Caco-2 (cell line): Measurements from ENCODE around the gene SPDYE16. TPM values are rescaled to one million over a fixed set of nuclear protein-coding genes. Genes with fewer than 3 reads are reported as not detected.
"Not testable (repeated sequence)": the region's sequence is repeated elsewhere in the genome, so short reads cannot be mapped to it uniquely, and the experiment has no call there.

ENCODE experiments used
- BruUV-seq: library from RNA; stranded (reverse); fragments of 400-500 nt; replicated peaks from 2 replicates; lab custom pipeline; 2021; lab: Mats Ljungman, UMichigan
- CTCF ChIA-PET: fragments of 300-600 bp; sonication (Branson Sonifier 250); formaldehyde crosslinking; loops from one replicate; lab custom pipeline; 2022; ENCODE audit warnings: antibody characterized with exemption; lab: Charles Lee
- POLR2A ChIA-PET: fragments of 300-600 bp; sonication (Branson Sonifier 250); formaldehyde crosslinking; loops from one replicate; lab custom pipeline; 2022; ENCODE audit warnings: antibody characterized with exemption; lab: Charles Lee
- DNase-seq, 2 experiments: peaks; one replicate each; pipeline versions ENCODE4 v3.0.0 to v3.0.0-alpha.2; 2020 to 2022
- H3K27me3 ChIP-seq: replicated peaks from 2 replicates; pipeline ENCODE4 v1.6.0; 2011; ENCODE audit warnings: low read length; ENCODE audit not compliant: control insufficient read depth, insufficient read depth
- H3K36me3 ChIP-seq: 2 replicates; pipeline ENCODE4 v1.5.1; 2011; ENCODE audit warnings: low read length; ENCODE audit not compliant: control insufficient read depth, insufficient read depth
- H3K4me1 ChIP-seq: fragments of 250-450 bp; sonication (Bioruptor Pico); 2 replicates; pipeline ENCODE4 v1.5.1; 2020; ENCODE audit warnings: mild to moderate bottlenecking
- H3K4me3 ChIP-seq: 2 replicates; pipeline ENCODE4 v1.5.1; 2011; ENCODE audit warnings: low read depth, mild to moderate bottlenecking, control low read depth, low read length
- H3K9me3 ChIP-seq: fragments of 250-450 bp; sonication (Bioruptor Pico); 2 replicates; pipeline ENCODE4 v1.5.1; 2020; ENCODE audit warnings: mild to moderate bottlenecking, moderate library complexity
- H3K27ac Mint-ChIP-seq: one replicate; pipeline ENCODE4 v1.8.0; 2022; ENCODE audit warnings: mixed read lengths; ENCODE audit not compliant: unreplicated experiment
- H3K27me3 Mint-ChIP-seq: one replicate; pipeline ENCODE4 v1.8.0; 2022; ENCODE audit warnings: mixed read lengths; ENCODE audit not compliant: insufficient read depth, unreplicated experiment
- H3K36me3 Mint-ChIP-seq: one replicate; pipeline ENCODE4 v1.8.0; 2022; ENCODE audit warnings: mild to moderate bottlenecking, mixed read lengths; ENCODE audit not compliant: insufficient read depth, unreplicated experiment
- H3K4me1 Mint-ChIP-seq: one replicate; pipeline ENCODE4 v1.8.0; 2022; ENCODE audit warnings: low read depth, mixed read lengths; ENCODE audit not compliant: unreplicated experiment
- H3K4me3 Mint-ChIP-seq: one replicate; pipeline ENCODE4 v1.8.0; 2022; ENCODE audit warnings: mild to moderate bottlenecking, moderate library complexity, mixed read lengths; ENCODE audit not compliant: unreplicated experiment
- H3K9me3 Mint-ChIP-seq: one replicate; pipeline ENCODE4 v1.8.0; 2022; ENCODE audit warnings: mixed read lengths; ENCODE audit not compliant: unreplicated experiment
- intact Hi-C: fragments of 100-400 bp; cut with micrococcal nuclease; formaldehyde crosslinking; loops from one replicate; pipeline ENCODE4 v1.10.0; 2022; ENCODE audit not compliant: unreplicated experiment
- total RNA-seq: library from RNA; stranded (reverse); gene quantifications from 2 replicates; pipeline ENCODE4 v1.2.3, GENCODE V29; 2022
- TF ChIP-seq, protein P1 (sequence below), 2 experiments: fragments of 200-600 bp in 1 of 2; IDR thresholded peaks; 1 replicate in 1 of 2; 2 replicates in 1 of 2; pipeline versions ENCODE4 v1.5.1 to v1.8.0; 2011 to 2022; ENCODE audit warnings: antibody characterized with exemption in 1 of 2, control low read depth in 1 of 2, inconsistent platforms in 1 of 2, low read depth in 1 of 2, low read length in 1 of 2, mild to moderate bottlenecking in 1 of 2, moderate library complexity in 1 of 2; ENCODE audit not compliant: insufficient read depth in 1 of 2, severe bottlenecking in 1 of 2, unreplicated experiment in 1 of 2

Gene SPDYE16
- total RNA-seq, 1 experiment from 2014 or later, result 0.34 TPM

DNA sequence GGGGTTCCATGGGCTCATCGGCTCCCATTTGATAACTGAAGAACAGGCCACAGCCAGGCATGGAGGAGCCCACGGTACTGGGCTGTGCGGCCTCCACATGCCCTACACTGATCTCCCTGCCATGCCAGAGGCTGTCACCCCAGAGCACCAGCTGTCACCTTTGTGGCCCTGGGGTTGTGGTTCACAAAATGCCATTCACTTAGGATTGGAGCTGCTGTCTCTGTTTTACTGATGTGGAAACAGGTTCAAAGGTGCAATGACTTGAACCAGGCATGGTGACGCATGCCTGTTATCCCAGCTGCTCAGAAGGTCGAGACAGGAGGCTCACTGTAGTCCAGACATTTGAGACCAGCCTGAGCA lies 37.0 kb downstream of the SPDYE16 start:
- POLR2A ChIA-PET, result no interaction called here
- CTCF ChIA-PET, result no interaction called here
- Histone ChIP-seq H3K36me3 (no peaks in the 10 kb centered on the region; the same call in 1 of the 2 replicates), H3K9me3 (no peaks in the 10 kb centered on the region), H3K4me1 (peaks cover 10% of the 10 kb centered on the region), H3K4me3 (no peak overlapping the region), H3K27me3 (no peaks in the 10 kb centered on the region)
- intact Hi-C loops, result no loop called here
- Mint-ChIP-seq H3K4me3 (no peak overlapping the region), H3K27ac (no peak overlapping the region), H3K27me3 (no peaks in the 10 kb centered on the region), H3K9me3 (no peaks in the 10 kb centered on the region), H3K4me1 (no peaks in the 10 kb centered on the region), H3K36me3 (peaks cover 21% of the 10 kb centered on the region)
- no peak for DNase-seq
- TF ChIP-seq, protein P1, sequence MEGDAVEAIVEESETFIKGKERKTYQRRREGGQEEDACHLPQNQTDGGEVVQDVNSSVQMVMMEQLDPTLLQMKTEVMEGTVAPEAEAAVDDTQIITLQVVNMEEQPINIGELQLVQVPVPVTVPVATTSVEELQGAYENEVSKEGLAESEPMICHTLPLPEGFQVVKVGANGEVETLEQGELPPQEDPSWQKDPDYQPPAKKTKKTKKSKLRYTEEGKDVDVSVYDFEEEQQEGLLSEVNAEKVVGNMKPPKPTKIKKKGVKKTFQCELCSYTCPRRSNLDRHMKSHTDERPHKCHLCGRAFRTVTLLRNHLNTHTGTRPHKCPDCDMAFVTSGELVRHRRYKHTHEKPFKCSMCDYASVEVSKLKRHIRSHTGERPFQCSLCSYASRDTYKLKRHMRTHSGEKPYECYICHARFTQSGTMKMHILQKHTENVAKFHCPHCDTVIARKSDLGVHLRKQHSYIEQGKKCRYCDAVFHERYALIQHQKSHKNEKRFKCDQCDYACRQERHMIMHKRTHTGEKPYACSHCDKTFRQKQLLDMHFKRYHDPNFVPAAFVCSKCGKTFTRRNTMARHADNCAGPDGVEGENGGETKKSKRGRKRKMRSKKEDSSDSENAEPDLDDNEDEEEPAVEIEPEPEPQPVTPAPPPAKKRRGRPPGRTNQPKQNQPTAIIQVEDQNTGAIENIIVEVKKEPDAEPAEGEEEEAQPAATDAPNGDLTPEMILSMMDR (IDR thresholded peaks at IDR 0.05; ENCODE audit: insufficient read depth in 1 of 2, low read depth in 1 of 2, low read length in 1 of 2, severe bottlenecking in 1 of 2, unreplicated experiment in 1 of 2), result no peak
- BruUV-seq, result no TSS peak

GRCh38 chr7:76505168-76506080 lies 37.7 kb downstream of the SPDYE16 start:
- H3K4me3 Mint-ChIP-seq, result no peak overlapping the region
- H3K36me3 Mint-ChIP-seq, result peaks cover 22% of the 10 kb centered on the region
- TF ChIP-seq, protein P1 (IDR thresholded peaks at IDR 0.05; ENCODE audit: insufficient read depth in 1 of 2, low read depth in 1 of 2, low read length in 1 of 2, severe bottlenecking in 1 of 2, unreplicated experiment in 1 of 2), result no peak
- Histone ChIP-seq H3K27me3 (no peaks in the 10 kb centered on the region), H3K4me3 (no peak overlapping the region), H3K4me1 (peaks cover 7% of the 10 kb centered on the region), H3K9me3 (no peaks in the 10 kb centered on the region), H3K36me3 (no peaks in the 10 kb centered on the region; the same call in 1 of the 2 replicates)
- H3K27me3 Mint-ChIP-seq, result no peaks in the 10 kb centered on the region
- no TSS peak for BruUV-seq
- CTCF ChIA-PET, result no interaction called here
- intact Hi-C loops, result no loop called here
- H3K9me3 Mint-ChIP-seq, result no peaks in the 10 kb centered on the region
- POLR2A ChIA-PET, result no interaction called here
- H3K27ac Mint-ChIP-seq, result no peak overlapping the region
- no peak for DNase-seq
- no peaks in the 10 kb centered on the region for H3K4me1 Mint-ChIP-seq

- H3K27me3 Mint-ChIP-seq, intact Hi-C loops, DNase-seq, H3K27me3 ChIP-seq, H3K9me3 ChIP-seq, H3K27ac Mint-ChIP-seq, H3K4me3 Mint-ChIP-seq, BruUV-seq, H3K4me1 ChIP-seq, H3K4me3 ChIP-seq, H3K36me3 ChIP-seq, POLR2A ChIA-PET, H3K9me3 Mint-ChIP-seq, H3K4me1 Mint-ChIP-seq, CTCF ChIA-PET: not testable (repeated sequence)
- peaks cover 14% of the 10 kb centered on the region for H3K36me3 Mint-ChIP-seq
Measured at GRCh38 chr7:76504351-76505167, 38.5 kb downstream of the SPDYE16 start.

DNA sequence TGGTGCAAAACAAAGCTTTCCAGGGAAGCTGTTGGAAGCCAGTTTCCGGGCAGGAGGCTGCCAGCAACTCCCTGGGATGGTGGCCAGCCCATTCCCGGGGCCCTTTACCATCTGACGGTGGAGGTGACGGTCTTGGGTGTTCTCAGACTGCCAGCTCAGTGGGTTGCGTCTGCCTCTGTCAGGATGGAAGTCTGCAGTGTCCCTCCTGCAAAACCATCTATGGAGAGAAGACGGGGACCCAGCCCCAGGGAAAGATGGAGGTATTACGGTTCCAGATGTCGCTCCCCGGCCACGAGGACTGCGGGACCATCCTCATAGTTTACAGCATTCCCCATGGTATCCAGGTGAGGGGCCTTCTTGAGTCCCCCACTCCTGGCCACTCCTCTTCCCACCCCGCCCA lies 39.9 kb downstream of the SPDYE16 start:
- H3K4me1 Mint-ChIP-seq, H3K9me3 Mint-ChIP-seq, CTCF ChIA-PET, H3K4me1 ChIP-seq, H3K9me3 ChIP-seq, POLR2A ChIA-PET, H3K36me3 ChIP-seq, BruUV-seq, H3K27me3 ChIP-seq, DNase-seq, H3K27ac Mint-ChIP-seq, intact Hi-C loops, H3K4me3 Mint-ChIP-seq, H3K4me3 ChIP-seq, H3K27me3 Mint-ChIP-seq: not testable (repeated sequence)
- peaks cover 14% of the 10 kb centered on the region for H3K36me3 Mint-ChIP-seq

DNA sequence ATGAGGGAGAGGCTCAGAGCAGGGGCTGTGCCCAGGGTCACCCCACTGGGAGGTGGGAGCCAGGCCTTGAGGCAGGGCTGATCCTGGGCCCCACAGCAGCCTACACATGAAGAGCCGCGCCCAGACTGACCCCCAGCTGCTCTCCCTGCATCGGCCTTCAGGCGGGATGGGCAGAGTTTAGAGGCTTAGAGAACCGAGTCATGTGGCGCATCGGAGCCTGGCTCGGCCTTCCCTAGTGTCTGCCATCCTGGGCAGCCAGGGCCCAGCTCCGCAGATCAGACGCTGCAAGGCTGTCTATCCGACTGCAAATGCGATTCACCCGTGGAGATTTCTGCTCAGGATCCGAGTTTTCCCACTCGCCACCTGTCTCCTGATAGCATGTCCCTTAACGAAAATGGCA lies 40.3 kb downstream of the SPDYE16 start:
- H3K27me3 Mint-ChIP-seq, POLR2A ChIA-PET, H3K4me3 Mint-ChIP-seq, BruUV-seq, H3K27ac Mint-ChIP-seq, DNase-seq, H3K9me3 Mint-ChIP-seq, CTCF ChIA-PET, H3K4me3 ChIP-seq, intact Hi-C loops, H3K36me3 ChIP-seq, H3K4me1 Mint-ChIP-seq, H3K27me3 ChIP-seq, H3K4me1 ChIP-seq, H3K9me3 ChIP-seq: not testable (repeated sequence)
- peaks cover 11% of the 10 kb centered on the region for H3K36me3 Mint-ChIP-seq
